K562 (cell line): ENCODE results near the gene CST6. TPM values are rescaled to one million over a fixed set of nuclear protein-coding genes. Genes with fewer than 3 reads are reported as not detected.

Source experiments
- BACH1 ChIP-seq: fragments of 200-800 bp; sonication (Bioruptor generic); IDR thresholded peaks from 2 replicates; pipeline ENCODE4 v1.6.1; 2016; ENCODE audit warnings: missing genetic modification characterization, missing compliant biosample characterization
- CBX5 ChIP-seq: IDR thresholded peaks from 2 replicates; pipeline ENCODE4 v1.6.1; 2014; ENCODE audit warnings: low read depth, borderline replicate concordance
- CXXC5 ChIP-seq: fragments of 250-450 bp; sonication (Bioruptor Pico); IDR thresholded peaks from 2 replicates; pipeline ENCODE4 v1.8.0; 2022; ENCODE audit warnings: inconsistent platforms, mild to moderate bottlenecking, moderate library complexity
- FOXP1 ChIP-seq: sonication (generic); formaldehyde crosslinking; IDR thresholded peaks from 2 replicates; pipeline ENCODE4 v1.8.0; 2022; ENCODE audit warnings: mild to moderate bottlenecking, missing genetic modification reagents
- GABPB1 ChIP-seq: sonication (generic); formaldehyde crosslinking; IDR thresholded peaks from 2 replicates; pipeline ENCODE4 v1.8.0; 2022; ENCODE audit warnings: mild to moderate bottlenecking, missing genetic modification reagents
- HDGF ChIP-seq: fragments of 450-650 bp; IDR thresholded peaks from 2 replicates; pipeline ENCODE4 v1.6.1; 2016
- MTA2 ChIP-seq: fragments of 450-650 bp; IDR thresholded peaks from 2 replicates; pipeline ENCODE4 v1.6.1; 2016; ENCODE audit warnings: low read depth
- SMAD1 ChIP-seq: fragments of 150-350 bp; IDR thresholded peaks from 2 replicates; pipeline ENCODE4 v1.6.1; 2014; ENCODE audit warnings: low read length, low read depth; ENCODE audit not compliant: partially characterized antibody
- SMAD2 ChIP-seq: fragments of 150-350 bp; IDR thresholded peaks from 2 replicates; pipeline ENCODE4 v1.6.1; 2014; ENCODE audit warnings: low read depth, mild to moderate bottlenecking, low read length
- ZNF133 ChIP-seq: fragments of 250-450 bp; sonication (Bioruptor Pico); IDR thresholded peaks from 2 replicates; pipeline ENCODE4 v1.4.0; 2020; ENCODE audit warnings: mild to moderate bottlenecking
- ZNF217 ChIP-seq: sonication (generic); formaldehyde crosslinking; IDR thresholded peaks from 2 replicates; pipeline ENCODE4 v1.8.0; 2022; ENCODE audit warnings: mild to moderate bottlenecking, missing genetic modification reagents
- ZNF395 ChIP-seq: fragments of 200-800 bp; sonication (Bioruptor generic); IDR thresholded peaks from 2 replicates; pipeline ENCODE4 v1.6.1; 2017; ENCODE audit warnings: missing genetic modification characterization, missing compliant biosample characterization
- ZNF609 ChIP-seq: sonication (generic); formaldehyde crosslinking; IDR thresholded peaks from 2 replicates; pipeline ENCODE4 v1.8.1; 2023; ENCODE audit warnings: missing genetic modification reagents, mild to moderate bottlenecking, borderline replicate concordance
- ZNF830 ChIP-seq: fragments of 250-450 bp; sonication (Bioruptor Pico); IDR thresholded peaks from 2 replicates; pipeline ENCODE4 v1.5.0; 2021; ENCODE audit warnings: mild to moderate bottlenecking
- polyA plus RNA-seq, 8 experiments: library from polyadenylated mRNA; depleted of rRNA in 4 of 8; stranded (reverse) in 5 of 8; unstranded in 3 of 8; fragments of >200 nt; fragmentation: Nextera tagmentation in 2 of 8; fragmentation: Illumina TruSeq in 1 of 8; extraction: Ambion mirVana in 2 of 8; extraction: Trizol in 1 of 8; gene quantifications; 2 replicates each; pipeline versions ENCODE4 v1.2.1 to v1.2.3, GENCODE V29; 2011 to 2014; ENCODE audit warnings: inconsistent platforms in 1 of 8, missing spikeins in 1 of 8
- total RNA-seq, 7 experiments: library from RNA; depleted of rRNA in 6 of 7; stranded (reverse); fragments of >200 nt in 6 of 7; fragmentation: Illumina TruSeq in 2 of 7; extraction: Trizol in 2 of 7; gene quantifications; 2 replicates each; pipeline versions ENCODE4 v1.2.1 to v1.2.3, GENCODE V29; 2011 to 2021; ENCODE audit warnings: low replicate concordance in 1 of 7
- TF ChIP-seq, protein P1 (sequence below), 2 experiments: fragments of 450-650 bp; IDR thresholded peaks; 2 replicates each; pipeline ENCODE4 v1.6.1; 2018; ENCODE audit warnings: mild to moderate bottlenecking in 2 of 2, low read depth in 1 of 2; ENCODE audit not compliant: partially characterized antibody in 2 of 2

Gene CST6
- total and polyA plus RNA-seq, 9 of the 15 experiments (the other 6 are each of a cell fraction or from before 2014, with no cell fraction given): not detected

- TF ChIP-seq BACH1 (tag) (no peak), MTA2 (no peak), SMAD2 (no peak), ZNF830 (CRISPR knock-in tag) (no peak), HDGF (no peak), FOXP1 (CRISPR knock-in tag) (no peak), CBX5 (no peak), ZNF217 (CRISPR knock-in tag) (no peak), ZNF609 (CRISPR knock-in tag) (no peak), CXXC5 (CRISPR knock-in tag) (peak; percentile 54; the same call in 1 of the 2 replicates), ZNF395 (CRISPR knock-in tag) (no peak), ZNF133 (CRISPR knock-in tag) (no peak), GABPB1 (CRISPR knock-in tag) (peak; percentile 62; the same call in 1 of the 2 replicates), SMAD1 (no peak)
- TF ChIP-seq, protein P1, sequence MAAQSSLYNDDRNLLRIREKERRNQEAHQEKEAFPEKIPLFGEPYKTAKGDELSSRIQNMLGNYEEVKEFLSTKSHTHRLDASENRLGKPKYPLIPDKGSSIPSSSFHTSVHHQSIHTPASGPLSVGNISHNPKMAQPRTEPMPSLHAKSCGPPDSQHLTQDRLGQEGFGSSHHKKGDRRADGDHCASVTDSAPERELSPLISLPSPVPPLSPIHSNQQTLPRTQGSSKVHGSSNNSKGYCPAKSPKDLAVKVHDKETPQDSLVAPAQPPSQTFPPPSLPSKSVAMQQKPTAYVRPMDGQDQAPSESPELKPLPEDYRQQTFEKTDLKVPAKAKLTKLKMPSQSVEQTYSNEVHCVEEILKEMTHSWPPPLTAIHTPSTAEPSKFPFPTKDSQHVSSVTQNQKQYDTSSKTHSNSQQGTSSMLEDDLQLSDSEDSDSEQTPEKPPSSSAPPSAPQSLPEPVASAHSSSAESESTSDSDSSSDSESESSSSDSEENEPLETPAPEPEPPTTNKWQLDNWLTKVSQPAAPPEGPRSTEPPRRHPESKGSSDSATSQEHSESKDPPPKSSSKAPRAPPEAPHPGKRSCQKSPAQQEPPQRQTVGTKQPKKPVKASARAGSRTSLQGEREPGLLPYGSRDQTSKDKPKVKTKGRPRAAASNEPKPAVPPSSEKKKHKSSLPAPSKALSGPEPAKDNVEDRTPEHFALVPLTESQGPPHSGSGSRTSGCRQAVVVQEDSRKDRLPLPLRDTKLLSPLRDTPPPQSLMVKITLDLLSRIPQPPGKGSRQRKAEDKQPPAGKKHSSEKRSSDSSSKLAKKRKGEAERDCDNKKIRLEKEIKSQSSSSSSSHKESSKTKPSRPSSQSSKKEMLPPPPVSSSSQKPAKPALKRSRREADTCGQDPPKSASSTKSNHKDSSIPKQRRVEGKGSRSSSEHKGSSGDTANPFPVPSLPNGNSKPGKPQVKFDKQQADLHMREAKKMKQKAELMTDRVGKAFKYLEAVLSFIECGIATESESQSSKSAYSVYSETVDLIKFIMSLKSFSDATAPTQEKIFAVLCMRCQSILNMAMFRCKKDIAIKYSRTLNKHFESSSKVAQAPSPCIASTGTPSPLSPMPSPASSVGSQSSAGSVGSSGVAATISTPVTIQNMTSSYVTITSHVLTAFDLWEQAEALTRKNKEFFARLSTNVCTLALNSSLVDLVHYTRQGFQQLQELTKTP (IDR thresholded peaks at IDR 0.05; ENCODE audit: low read depth in 1 of 2, partially characterized antibody in 2 of 2): no peak
Measured at GRCh38 chr11:66022401-66023185, 10.8 kb downstream of the CST6 start (continued).
